ENCODE data around the gene SLC40A1. TPM values are rescaled to one million over a fixed set of nuclear protein-coding genes. Genes with fewer than 3 reads are reported as not detected.

SLC40A1 gene
- total and polyA plus RNA-seq, 2 of the 8 experiments (the other 6 are each of a cell fraction or from before 2014, with no cell fraction given), result 0.03 TPM; not detected in 1

DNA sequence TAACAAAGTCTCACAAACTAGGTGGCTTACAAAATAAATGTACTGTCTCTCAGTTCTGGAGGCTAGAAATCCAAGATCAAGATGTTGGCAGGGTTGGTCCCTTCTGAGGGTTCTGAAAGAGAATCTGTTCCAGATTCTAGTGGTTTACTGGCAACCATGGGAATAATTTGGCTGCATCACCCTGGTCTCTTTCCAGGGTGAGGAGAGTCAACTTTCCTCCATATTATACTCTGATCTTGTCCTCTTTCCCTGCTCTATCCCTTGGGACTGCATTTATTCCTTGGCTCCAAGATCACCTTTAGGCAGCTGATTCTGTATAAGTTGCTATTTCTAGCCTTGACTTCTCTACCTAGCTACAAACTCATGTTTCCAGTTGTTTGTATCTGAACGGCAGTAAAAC lies 35.2 kb downstream of the SLC40A1 start (continued):
- TF ChIP-seq BCL11A (IDR thresholded peaks at IDR 0.05; ENCODE audit: low read depth in 2 of 2, low read length in 2 of 2), result no peak

Data from H1 (cell line).